Right kidney (tissue), 1 donor: ENCODE results near the gene LSS.
A peak's percentile ranks its signal among the peaks of the same experiment; 100 is the strongest.

Source experiments
- DNase-seq: peaks from one replicate; pipeline ENCODE4 v3.0.0-alpha.2; 2016

Gene LSS

DNA sequence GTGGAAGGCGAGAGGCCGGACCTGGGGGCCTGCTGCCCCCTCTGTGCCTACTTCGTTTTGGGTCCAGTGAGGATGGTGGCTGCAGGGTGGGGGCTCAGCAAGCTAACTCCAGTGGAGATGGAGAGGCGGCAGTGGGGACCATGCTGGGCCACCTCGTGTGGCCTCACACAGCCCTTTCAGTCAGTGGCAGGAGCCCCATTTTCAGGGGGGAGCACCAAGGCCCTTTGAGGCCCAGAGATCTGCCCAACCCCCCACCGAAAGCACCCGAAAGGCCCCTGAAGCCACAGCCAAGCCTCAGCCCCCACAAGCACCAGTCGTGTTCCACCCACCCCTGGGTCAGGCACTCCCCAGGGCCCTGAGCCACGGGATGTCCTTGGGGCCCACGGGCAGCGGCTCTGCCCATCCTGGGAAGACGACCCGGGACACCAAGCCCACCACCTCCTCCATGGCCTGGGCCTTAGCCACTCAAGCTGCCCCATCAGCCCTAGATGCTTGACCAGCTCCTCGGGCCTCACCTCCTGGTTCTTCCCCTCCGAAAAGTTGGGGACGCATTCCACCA lies 73.5 kb downstream of the LSS start:
- no peak for DNase-seq

DNA sequence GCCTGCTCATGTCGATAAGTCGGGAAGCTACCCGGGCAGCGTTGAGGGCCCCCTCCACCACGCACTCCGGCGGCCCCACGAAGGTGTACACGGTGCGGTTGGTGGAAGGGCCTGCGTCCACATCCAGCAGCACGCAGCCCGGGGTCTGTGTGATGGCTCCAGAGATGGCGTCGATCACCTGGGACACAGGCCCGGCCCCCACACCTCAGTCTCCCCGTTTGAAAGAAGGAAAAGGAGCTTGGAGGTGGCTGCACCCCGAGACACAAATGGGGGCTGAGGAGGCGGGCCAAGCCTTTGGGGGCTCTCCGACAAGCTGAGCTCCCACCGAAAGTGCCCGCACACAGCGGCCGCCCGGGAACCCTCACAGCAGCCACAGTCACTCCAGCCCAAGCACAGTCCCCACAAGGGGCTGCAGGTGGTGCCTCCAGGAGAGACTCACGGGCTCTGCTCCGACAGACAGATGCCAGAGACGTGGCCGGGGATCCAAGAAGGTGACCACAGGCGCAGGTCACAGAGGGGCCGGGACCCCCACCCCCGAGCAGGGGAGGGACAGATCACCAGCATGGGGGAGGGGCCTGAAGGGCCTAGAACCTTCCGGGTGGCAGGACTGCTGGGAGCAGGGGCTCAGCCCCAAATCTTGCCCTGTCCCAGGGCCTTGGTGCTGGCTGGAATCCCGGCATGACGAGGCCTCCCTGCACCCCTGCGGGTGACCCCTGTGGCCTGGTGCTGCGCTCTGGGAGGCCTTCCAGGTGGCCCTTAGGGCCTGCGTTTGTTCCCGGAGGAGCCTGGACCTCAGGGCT lies 74.2 kb downstream of the LSS start:
- no peak for DNase-seq

DNA sequence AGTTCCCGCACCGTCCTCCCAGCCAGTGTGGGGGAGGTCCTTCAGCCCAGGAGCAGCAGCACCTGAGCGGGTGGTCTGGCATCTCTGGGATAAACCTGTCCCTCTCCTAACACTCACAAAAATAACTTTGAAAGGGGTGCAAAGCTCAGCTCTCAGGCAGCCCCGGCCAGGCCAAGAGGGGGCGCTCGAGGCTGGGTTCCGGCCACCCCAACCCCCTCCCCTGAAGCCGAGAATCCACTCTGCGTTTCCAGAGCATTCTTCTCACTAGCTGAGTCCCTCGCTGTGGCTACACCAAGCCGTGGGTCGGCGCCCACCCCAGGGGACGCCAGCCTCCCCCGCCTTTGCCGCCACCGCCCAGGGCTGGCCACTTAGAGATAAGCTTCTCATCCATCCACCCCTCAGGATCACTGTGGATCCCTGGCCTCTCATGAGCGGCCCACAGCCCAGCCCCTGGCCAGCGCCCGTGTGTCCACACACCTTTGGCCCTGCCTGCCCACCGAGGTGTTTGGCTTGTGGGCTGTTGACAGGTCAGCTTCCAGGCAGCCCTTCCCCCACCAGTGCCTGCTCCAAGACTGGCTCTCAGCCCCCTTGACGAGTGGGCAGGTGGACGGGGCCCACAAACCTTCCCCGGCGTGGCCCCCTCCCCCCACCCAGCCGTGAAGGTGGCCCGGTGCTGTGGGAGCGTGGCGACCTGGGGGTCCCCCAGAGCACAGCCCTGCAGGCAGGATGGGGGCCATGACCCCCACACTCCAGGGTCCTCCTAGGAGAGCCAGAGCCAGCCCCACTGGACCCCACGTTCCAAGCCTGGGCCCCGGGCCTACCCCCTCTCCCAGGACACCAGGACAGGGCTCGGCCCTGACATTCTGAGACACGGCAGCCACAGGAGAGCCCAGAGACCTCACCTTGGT lies 75.1 kb downstream of the LSS start:
- peak; percentile 73 for DNase-seq

DNA sequence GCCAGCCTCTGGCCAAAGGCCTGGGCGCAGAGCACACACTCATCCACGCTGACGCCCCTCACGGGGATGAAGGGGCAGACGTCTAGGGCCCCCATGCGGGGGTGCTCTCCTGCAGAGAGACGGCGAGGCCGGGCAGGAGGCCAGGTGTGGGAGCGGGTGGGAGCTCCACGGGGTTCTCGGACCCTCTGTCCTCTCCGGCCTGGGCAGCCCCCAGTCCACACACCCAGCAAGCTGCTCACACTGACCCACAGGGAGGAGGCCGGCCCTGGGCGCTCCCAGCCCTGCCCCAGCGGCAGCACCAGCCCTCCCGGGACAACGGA lies 75.7 kb downstream of the LSS start:
- no peak for DNase-seq

DNA sequence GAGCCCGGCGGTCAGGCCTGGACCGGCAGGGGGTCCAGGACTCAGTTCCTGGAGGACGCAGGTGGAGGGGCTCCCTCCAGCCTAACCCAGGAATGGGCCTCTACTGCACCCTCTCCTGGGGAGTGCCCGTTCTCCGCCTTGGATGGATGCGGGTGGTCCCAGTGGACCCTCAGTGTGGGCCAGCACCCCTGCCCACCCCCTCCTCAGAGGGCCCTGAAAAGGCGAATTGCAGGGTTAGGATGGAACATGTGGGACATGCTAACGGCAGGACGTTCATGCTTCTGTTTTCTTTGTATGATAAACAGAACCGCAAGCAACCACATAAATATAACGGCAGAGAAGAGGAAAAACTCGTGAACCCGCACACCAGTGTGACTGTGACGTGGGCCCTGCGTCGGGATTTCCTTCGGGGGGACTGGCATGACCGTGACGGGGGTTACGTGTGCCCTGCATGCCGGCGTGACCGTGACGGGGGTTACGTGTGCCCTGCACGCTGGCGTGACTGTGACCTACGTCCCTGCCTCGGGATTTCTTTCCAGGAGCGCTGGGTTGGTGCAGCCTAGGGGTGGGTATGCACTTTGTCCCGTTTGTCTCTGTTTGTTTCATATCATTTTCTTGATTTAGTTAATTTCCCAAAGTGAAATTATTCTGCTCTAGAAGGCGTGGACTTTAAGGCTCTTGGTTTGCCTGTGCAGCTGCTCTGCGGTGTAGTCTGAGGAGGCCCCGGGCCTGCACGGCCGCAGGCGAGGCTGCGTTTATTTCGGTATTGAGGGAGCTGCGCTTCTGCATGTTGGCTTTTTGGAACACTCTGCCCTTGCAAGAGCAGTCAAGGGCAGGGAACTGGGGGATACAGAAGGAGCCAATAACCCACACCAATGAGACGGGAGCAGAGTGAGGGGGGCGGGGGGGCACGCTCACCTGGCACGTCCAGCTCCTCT lies 76.3 kb downstream of the LSS start:
- DNase-seq: no peak

DNA sequence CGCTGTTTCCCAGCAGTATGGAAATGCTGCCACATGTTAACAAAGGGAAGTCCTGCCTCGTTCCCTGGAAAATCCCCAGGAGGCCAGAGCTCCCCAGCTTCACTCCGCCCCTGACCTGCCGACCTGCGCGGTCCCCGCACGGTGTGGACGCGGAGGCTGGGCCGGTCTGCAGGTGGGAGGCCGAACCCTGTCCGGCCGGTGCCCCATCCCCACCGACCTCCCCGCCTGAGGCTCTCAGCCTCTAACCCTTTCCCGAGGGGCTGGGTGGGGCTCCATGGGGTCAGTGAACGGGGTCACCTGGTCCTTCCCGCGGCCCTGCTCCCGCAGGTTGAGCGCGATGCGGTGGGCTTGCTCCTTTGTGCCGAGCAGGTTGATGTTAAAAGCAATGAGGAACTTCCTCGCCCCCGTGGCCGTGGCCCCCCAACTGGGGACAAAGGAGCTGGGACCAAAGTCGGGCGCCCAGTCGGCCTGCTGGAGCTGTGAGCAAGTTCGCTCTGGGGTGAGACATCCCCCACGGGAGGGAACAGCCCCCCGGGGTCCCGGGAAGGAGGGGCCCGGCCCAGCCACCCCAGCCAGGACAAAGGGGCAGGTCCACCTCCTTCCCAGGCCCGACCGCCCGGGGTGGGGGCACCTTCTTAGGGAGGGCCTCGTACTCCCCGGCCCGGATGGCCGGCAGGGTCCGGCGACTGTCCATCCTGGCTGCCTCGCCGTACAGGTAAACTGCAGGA lies 77.1 kb downstream of the LSS start:
- no peak for DNase-seq

GRCh38 chr21:46150491-46151121 lies 78.0 kb downstream of the LSS start:
- peak; percentile 3 for DNase-seq

GRCh38 chr21:46150073-46150472 lies 78.5 kb downstream of the LSS start:
- DNase-seq: no peak

DNA sequence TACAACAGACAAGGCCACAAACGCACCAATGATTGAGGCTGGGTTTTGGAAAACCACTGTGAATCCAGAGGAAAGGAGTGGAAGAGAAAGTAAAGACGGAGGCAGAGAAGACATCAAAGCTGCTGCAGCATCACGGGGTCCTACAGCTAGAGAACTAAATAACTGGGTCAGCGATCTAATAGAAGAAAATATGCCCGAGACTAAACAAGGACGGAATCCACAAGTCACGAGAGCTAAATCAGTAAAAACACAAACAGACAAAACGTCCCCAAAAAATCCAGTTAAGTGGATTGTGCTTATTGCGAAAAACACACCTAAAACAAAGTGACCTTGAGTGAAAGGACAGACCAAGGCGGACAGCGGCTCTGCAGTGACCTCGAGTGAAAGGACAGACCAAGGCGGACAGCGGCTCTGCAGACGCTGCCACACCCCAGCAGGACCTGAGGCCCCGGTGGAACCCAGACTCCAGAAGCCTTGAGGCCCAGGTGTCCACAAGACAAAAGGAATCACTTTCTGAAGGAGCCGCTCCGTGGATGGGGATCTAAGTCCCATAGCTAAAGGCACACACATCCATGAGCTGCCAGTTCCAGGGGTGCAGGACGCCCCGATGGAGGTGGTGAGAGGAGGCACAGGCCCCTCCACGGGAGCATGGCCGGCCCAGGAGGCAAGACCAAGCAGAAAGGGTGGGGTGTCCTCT lies 79.2 kb downstream of the LSS start:
- DNase-seq: peak; percentile 0

GRCh38 chr21:46148106-46148505 lies 80.5 kb downstream of the LSS start:
- DNase-seq: no peak

- DNase-seq: peak; percentile 30
Measured at GRCh38 chr21:46147429-46147828, 81.1 kb downstream of the LSS start.

DNA sequence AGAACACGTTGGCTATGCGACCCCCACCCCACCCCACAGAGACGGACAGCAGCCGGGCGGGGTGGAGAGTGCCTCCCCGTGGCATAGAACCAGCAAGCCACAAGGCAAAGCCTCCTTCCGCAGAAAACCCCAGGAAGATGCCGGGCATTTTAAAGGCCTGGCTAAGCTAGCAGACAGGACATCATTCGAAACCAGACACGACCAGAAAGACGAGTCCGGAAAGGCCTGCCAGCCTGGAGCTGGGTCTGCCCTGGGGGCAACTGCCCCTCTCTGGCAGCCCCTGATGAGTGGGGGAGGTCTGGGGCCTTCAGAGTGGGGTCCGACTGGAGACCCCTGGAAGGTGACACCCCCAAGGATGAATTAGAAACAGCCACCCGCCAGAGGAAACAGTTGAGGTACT lies 81.7 kb downstream of the LSS start:
- no peak for DNase-seq

GRCh38 chr21:46145840-46146691 lies 82.5 kb downstream of the LSS start:
- DNase-seq: peak; percentile 1

GRCh38 chr21:46145159-46145839 lies 83.3 kb downstream of the LSS start:
- peak; percentile 0 for DNase-seq

- no peak for DNase-seq
Measured at GRCh38 chr21:46144464-46145070, 84.0 kb downstream of the LSS start.

GRCh38 chr21:46142582-46143473 lies 85.7 kb downstream of the LSS start:
- no peak for DNase-seq
